H1 (cell line): ENCODE measurements around the gene CBS. TPM values are rescaled to one million over a fixed set of nuclear protein-coding genes. Genes with fewer than 3 reads are reported as not detected.
"Not testable (repeated sequence)": the region's sequence is repeated elsewhere in the genome, so short reads cannot be mapped to it uniquely, and the experiment has no call there.

ENCODE experiments used
- CTCF ChIA-PET: fragments of 300-600 bp; sonication (Branson Sonifier 250); formaldehyde crosslinking; loops from one replicate; lab custom pipeline; 2021; ENCODE audit not compliant: partially characterized antibody; lab: Charles Lee
- POLR2A ChIA-PET: fragments of 300-600 bp; sonication (Branson Sonifier 250); formaldehyde crosslinking; loops from one replicate; lab custom pipeline; 2021; ENCODE audit warnings: inconsistent platforms; ENCODE audit not compliant: partially characterized antibody; lab: Charles Lee
- DNase-seq, 2 experiments: peaks; one replicate each; pipeline versions ENCODE4 v3.0.0 to v3.0.0-alpha.2; 2010 to 2022; ENCODE audit warnings: low spot score in 2 of 2, low read depth in 1 of 2, mixed read lengths in 1 of 2
- FAIRE-seq: peaks from 2 replicates; lab custom pipeline; 2011; peaks lifted over from hg19 to GRCh38; lab: Jason Lieb, UNC
- H2AFZ ChIP-seq: 2 replicates; pipeline ENCODE4 v1.8.1; 2012; ENCODE audit warnings: low read length, inconsistent platforms
- H2AK5ac ChIP-seq: 2 replicates; pipeline ENCODE4 v1.6.1; 2013; ENCODE audit warnings: low read depth, low read length
- H2BK120ac ChIP-seq: replicated peaks from 2 replicates; pipeline ENCODE3; 2013; ENCODE audit warnings: low read depth, low read length, inconsistent platforms
- H2BK12ac ChIP-seq: 2 replicates; pipeline ENCODE4 v1.6.1; 2013; ENCODE audit warnings: low read depth, low read length
- H2BK15ac ChIP-seq: 2 replicates; pipeline ENCODE4 v1.6.1; 2013; ENCODE audit warnings: low read length
- H2BK20ac ChIP-seq: 2 replicates; pipeline ENCODE4 v1.6.1; 2013; ENCODE audit warnings: low read length
- H2BK5ac ChIP-seq: 2 replicates; pipeline ENCODE4 v1.6.1; 2013; ENCODE audit warnings: low read depth, low read length
- H3K14ac ChIP-seq: 2 replicates; pipeline ENCODE4 v1.6.1; 2013; ENCODE audit warnings: inconsistent platforms; ENCODE audit not compliant: insufficient read length
- H3K18ac ChIP-seq: 2 replicates; pipeline ENCODE4 v1.6.1; 2013; ENCODE audit warnings: low read length; ENCODE audit errors: extremely low read depth
- H3K23ac ChIP-seq: 2 replicates; pipeline ENCODE4 v1.6.1; 2013; ENCODE audit warnings: inconsistent platforms; ENCODE audit not compliant: insufficient read length
- H3K23me2 ChIP-seq: 2 replicates; pipeline ENCODE4 v1.6.1; 2013; ENCODE audit warnings: low read depth, low read length
- H3K27ac ChIP-seq: 2 replicates; pipeline ENCODE4 v1.6.1; 2011; ENCODE audit warnings: low read depth, low read length, inconsistent platforms
- H3K27me3 ChIP-seq, 4 experiments: replicated peaks in 1 of 4; 1 replicate in 1 of 4; 2 replicates in 3 of 4; pipeline versions ENCODE4 v1.6.1 to v1.8.1; 2011 to 2013; ENCODE audit warnings: low read length in 3 of 4, mild to moderate bottlenecking in 3 of 4, inconsistent platforms in 2 of 4, mixed read lengths in 2 of 4, moderate library complexity in 1 of 4; ENCODE audit not compliant: control insufficient read depth in 3 of 4, insufficient read depth in 3 of 4; ENCODE audit errors: extremely low read depth in 1 of 4
- H3K36me3 ChIP-seq, 4 experiments: 2 replicates each; pipeline versions ENCODE4 v1.6.1 to v1.8.1; 2011 to 2013; ENCODE audit warnings: mild to moderate bottlenecking in 4 of 4, low read length in 3 of 4, moderate library complexity in 2 of 4, control low read depth in 1 of 4, inconsistent platforms in 1 of 4; ENCODE audit not compliant: insufficient read depth in 4 of 4, control insufficient read depth in 2 of 4
- H3K4ac ChIP-seq: replicated peaks from 2 replicates; pipeline ENCODE3; 2013; ENCODE audit warnings: low read length, low read depth, mixed read lengths, inconsistent platforms; ENCODE audit not compliant: insufficient read length
- H3K4me1 ChIP-seq, 4 experiments: replicated peaks in 1 of 4; 1 replicate in 1 of 4; 2 replicates in 3 of 4; pipeline versions ENCODE4 v1.6.1 to v1.8.1; 2011 to 2013; ENCODE audit warnings: low read length in 3 of 4, inconsistent platforms in 2 of 4, mixed read lengths in 1 of 4; ENCODE audit not compliant: insufficient read depth in 4 of 4, control insufficient read depth in 3 of 4
- H3K4me2 ChIP-seq, 2 experiments: 2 replicates each; pipeline versions ENCODE4 v1.6.1 to v1.8.1; 2011 to 2013; ENCODE audit warnings: low read depth in 2 of 2, low read length in 2 of 2, control low read depth in 1 of 2, inconsistent platforms in 1 of 2, mild to moderate bottlenecking in 1 of 2; ENCODE audit not compliant: insufficient read depth in 1 of 2
- H3K4me3 ChIP-seq, 4 experiments: fragments of 200-600, 300-600 bp in 1 of 4; sonication (generic), shearing (Covaris generic), sonication (Bioruptor Twin) in 1 of 4; 2 replicates each; pipeline versions ENCODE4 v1.5.1 to v1.8.1; 2011 to 2016; ENCODE audit warnings: low read length in 4 of 4, low read depth in 3 of 4, control low read depth in 2 of 4, inconsistent platforms in 2 of 4, mild to moderate bottlenecking in 2 of 4, mixed read lengths in 1 of 4, moderate library complexity in 1 of 4; ENCODE audit not compliant: insufficient read depth in 2 of 4; ENCODE audit errors: extremely low read depth in 1 of 4
- H3K56ac ChIP-seq: replicated peaks from 2 replicates; pipeline ENCODE3; 2013; ENCODE audit warnings: low read depth, mild to moderate bottlenecking, mixed read lengths, low read length, inconsistent platforms; ENCODE audit not compliant: insufficient read length
- H3K79me1 ChIP-seq: 2 replicates; pipeline ENCODE4 v1.6.1; 2013; ENCODE audit warnings: low read depth, low read length, control low read depth
- H3K79me2 ChIP-seq, 2 experiments: 2 replicates each; pipeline versions ENCODE4 v1.6.1 to v1.8.1; 2012 to 2013; ENCODE audit warnings: low read length in 2 of 2, mild to moderate bottlenecking in 2 of 2, inconsistent platforms in 1 of 2; ENCODE audit not compliant: insufficient read depth in 2 of 2, control insufficient read depth in 1 of 2
- H3K9ac ChIP-seq, 4 experiments: replicated peaks in 1 of 4; 1 replicate in 1 of 4; 2 replicates in 3 of 4; pipeline versions ENCODE4 v1.6.1 to v1.8.1; 2011 to 2013; ENCODE audit warnings: low read depth in 3 of 4, low read length in 3 of 4, control low read depth in 2 of 4, mild to moderate bottlenecking in 2 of 4, moderate library complexity in 2 of 4, inconsistent platforms in 1 of 4; ENCODE audit errors: extremely low read depth in 1 of 4
- H3K9me3 ChIP-seq, 2 experiments: 2 replicates each; pipeline versions ENCODE4 v1.6.1 to v1.8.1; 2012 to 2013; ENCODE audit warnings: mild to moderate bottlenecking in 2 of 2, moderate library complexity in 2 of 2, control low read depth in 1 of 2, inconsistent platforms in 1 of 2, low read depth in 1 of 2, low read length in 1 of 2, mixed read lengths in 1 of 2; ENCODE audit not compliant: insufficient read depth in 2 of 2
- H4K20me1 ChIP-seq, 2 experiments: replicated peaks in 1 of 2; 2 replicates each; pipeline versions ENCODE3 to v1.8.1; 2011 to 2013; ENCODE audit warnings: inconsistent platforms in 2 of 2, low read length in 2 of 2, mild to moderate bottlenecking in 1 of 2; ENCODE audit not compliant: insufficient read depth in 2 of 2, control insufficient read depth in 1 of 2
- H4K5ac ChIP-seq: 2 replicates; pipeline ENCODE4 v1.6.1; 2013; ENCODE audit warnings: low read length, low read depth, mixed read lengths, inconsistent platforms; ENCODE audit not compliant: insufficient read length
- H4K8ac ChIP-seq: 2 replicates; pipeline ENCODE4 v1.8.0; 2013; ENCODE audit warnings: mild to moderate bottlenecking, moderate library complexity, low read length, inconsistent platforms; ENCODE audit not compliant: insufficient read depth; ENCODE audit errors: extremely low read depth
- H4K91ac ChIP-seq: replicated peaks from 2 replicates; pipeline ENCODE3; 2013; ENCODE audit warnings: low read length, mixed read lengths, inconsistent platforms; ENCODE audit not compliant: insufficient read length
- WGBS, 2 experiments: shearing (Covaris generic) in 1 of 2; methylation state at CpG; one replicate each; pipeline versions ENCODE4 v1.1.6 to v1.1.7; 2013 to 2015; ENCODE audit warnings: low lambda C conversion rate in 2 of 2, mixed read lengths in 2 of 2, inconsistent platforms in 1 of 2, low coverage in 1 of 2, missing lambda C conversion rate in 1 of 2; ENCODE audit not compliant: insufficient replicate concordance in 2 of 2, insufficient coverage in 1 of 2, insufficient read length in 1 of 2; ENCODE audit errors: extremely low coverage in 1 of 2, missing lambda C conversion rate in 1 of 2; 5-methylcytosine and 5-hydroxymethylcytosine counted together
- polyA plus RNA-seq, 7 experiments: library from polyadenylated mRNA; depleted of rRNA in 3 of 7; stranded (reverse) in 5 of 7; unstranded in 2 of 7; fragments of >200 nt in 5 of 7; fragments of 200-250 nt in 2 of 7; gene quantifications; 1 replicate in 5 of 7; 2 replicates in 1 of 7; 4 replicates in 1 of 7; pipeline versions ENCODE4 v1.2.1 to v1.2.3, GENCODE V29; 2011 to 2013; ENCODE audit warnings: missing spikeins in 2 of 7, mixed read lengths in 2 of 7
- total RNA-seq: library from RNA; stranded (reverse); fragmentation: NEBNext Ultra II Directional; extraction: Animal tissue kit (Norgen Biotek cat#: 25700); gene quantifications from 2 replicates; pipeline ENCODE4 v1.2.1, GENCODE V29; 2021

Gene CBS
- total and polyA plus RNA-seq, 2 of the 8 experiments (the other 6 are each of a cell fraction or from before 2014, with no cell fraction given) = 114 to 455 TPM

GRCh38 chr21:43062955-43063664 is 12.5 kb downstream of the CBS start:
- H4K91ac ChIP-seq, H3K4me2 ChIP-seq, H3K56ac ChIP-seq, H3K4ac ChIP-seq, H3K4me3 ChIP-seq, H3K9ac ChIP-seq, H3K18ac ChIP-seq, H3K23ac ChIP-seq, H3K23me2 ChIP-seq, H4K8ac ChIP-seq, H3K27me3 ChIP-seq, H3K4me1 ChIP-seq, H3K14ac ChIP-seq, H2AFZ ChIP-seq, H2BK12ac ChIP-seq, H3K9me3 ChIP-seq, FAIRE-seq, H2BK120ac ChIP-seq, POLR2A ChIA-PET, H3K36me3 ChIP-seq, H3K79me2 ChIP-seq, H2BK15ac ChIP-seq, H4K5ac ChIP-seq, DNase-seq, H2AK5ac ChIP-seq, H3K79me1 ChIP-seq, H4K20me1 ChIP-seq, H2BK5ac ChIP-seq, CTCF ChIA-PET, H3K27ac ChIP-seq, H2BK20ac ChIP-seq: not testable (repeated sequence)
- WGBS, 2 experiments = no CpG with 5 or more reads among the region's 28 CpGs

GRCh38 chr21:43053112-43053511 is 22.5 kb downstream of the CBS start:
- H3K23ac ChIP-seq, H2BK120ac ChIP-seq, H3K56ac ChIP-seq, H3K4me1 ChIP-seq, H2AFZ ChIP-seq, H3K27me3 ChIP-seq, H2BK15ac ChIP-seq, H3K4ac ChIP-seq, H4K91ac ChIP-seq, H3K18ac ChIP-seq, H2BK12ac ChIP-seq, H3K9ac ChIP-seq, H4K8ac ChIP-seq, H3K4me2 ChIP-seq, H3K23me2 ChIP-seq, H3K9me3 ChIP-seq, H3K27ac ChIP-seq, H2BK5ac ChIP-seq, H2AK5ac ChIP-seq, H3K4me3 ChIP-seq, DNase-seq, H4K20me1 ChIP-seq, CTCF ChIA-PET, H2BK20ac ChIP-seq, H3K79me2 ChIP-seq, H3K79me1 ChIP-seq, POLR2A ChIA-PET, H3K36me3 ChIP-seq, H3K14ac ChIP-seq, FAIRE-seq, H4K5ac ChIP-seq: not testable (repeated sequence)
- WGBS, 2 experiments = no CpG with 5 or more reads among the region's 13 CpGs
